ENCODE data around the gene MAD1L1.
"Not testable (repeated sequence)": the region's sequence is repeated elsewhere in the genome, so short reads cannot be mapped to it uniquely, and the experiment has no call there.

MAD1L1 gene

DNA sequence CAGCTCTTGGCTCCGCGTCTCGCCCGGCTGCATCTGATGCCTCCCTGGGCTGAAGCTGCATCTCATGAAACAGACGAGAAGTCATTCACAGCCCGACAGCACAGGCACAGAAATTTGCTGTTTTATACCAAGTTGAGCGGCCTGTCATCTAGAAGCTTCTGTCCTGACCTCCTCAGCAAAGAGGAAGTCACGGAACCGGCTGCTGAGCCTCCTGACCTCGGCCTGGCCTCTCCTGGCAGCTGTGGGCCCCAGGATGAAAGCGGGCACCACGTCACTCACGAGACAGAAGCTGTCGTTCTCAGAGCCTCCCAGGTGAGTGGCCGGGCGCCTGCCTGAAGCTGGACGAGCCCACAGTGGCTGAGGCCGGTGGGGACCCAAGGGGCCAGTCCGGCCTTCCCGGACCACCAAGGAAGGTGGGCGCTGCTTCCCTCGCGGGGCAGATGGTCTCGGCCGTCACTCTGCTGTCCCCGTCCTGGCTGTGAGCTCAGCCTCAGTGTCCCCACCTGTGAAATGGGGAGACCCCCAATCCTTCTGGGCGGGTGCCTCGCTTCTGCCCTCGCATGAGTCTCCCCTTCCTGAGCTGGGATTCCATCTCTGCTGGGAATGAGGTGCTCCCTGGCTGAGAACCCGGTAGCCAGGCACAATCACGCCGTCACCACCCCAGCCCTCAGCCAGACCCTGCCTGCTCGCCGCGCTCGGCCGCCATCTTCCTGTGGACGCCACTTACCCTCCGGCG lies 391.3 kb downstream of the MAD1L1 start:
- DNase-seq (ENCODE audit: low spot score): not testable (repeated sequence)

DNA sequence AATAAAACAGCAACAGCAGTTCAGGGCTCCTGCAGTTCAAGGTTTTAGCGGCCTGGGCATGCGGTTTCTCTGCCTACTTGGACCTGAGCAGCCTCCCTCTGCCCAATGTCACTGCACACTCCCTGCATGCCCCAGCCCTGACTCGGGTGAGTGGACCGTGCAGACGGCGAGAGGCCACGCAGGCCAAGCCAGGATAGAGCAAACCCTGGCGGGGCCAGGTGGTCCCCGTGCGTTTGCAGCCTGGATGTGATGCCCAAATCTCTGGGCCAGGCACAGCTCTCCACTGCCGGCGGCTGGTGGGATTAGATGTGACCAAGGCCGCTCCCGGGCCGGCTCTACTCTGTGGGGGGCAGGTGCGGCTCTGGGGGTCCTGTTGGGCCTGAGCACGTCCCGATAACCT lies 392.0 kb downstream of the MAD1L1 start:
- DNase-seq (ENCODE audit: low spot score): not testable (repeated sequence)

DNA sequence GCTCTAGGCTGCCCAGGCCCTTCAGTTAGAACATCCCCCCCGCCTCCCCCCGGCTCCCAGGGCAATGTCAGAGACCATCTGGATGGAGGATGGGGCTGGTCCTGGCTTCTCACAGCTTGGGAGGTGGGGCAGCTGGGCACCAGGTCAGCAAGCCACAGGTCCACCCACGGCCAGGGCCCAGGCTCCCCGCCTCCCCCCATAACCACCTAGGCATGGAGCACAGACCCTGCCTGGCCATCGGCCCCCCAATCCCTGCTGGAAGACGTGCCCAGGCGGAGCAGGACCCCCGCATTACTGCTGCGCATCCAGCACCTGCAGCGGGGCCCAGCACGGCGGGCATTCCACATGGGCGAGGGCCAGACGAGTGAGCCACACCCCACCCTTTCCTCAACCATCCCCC lies 393.0 kb downstream of the MAD1L1 start:
- no peak for DNase-seq (ENCODE audit: low spot score)

DNA sequence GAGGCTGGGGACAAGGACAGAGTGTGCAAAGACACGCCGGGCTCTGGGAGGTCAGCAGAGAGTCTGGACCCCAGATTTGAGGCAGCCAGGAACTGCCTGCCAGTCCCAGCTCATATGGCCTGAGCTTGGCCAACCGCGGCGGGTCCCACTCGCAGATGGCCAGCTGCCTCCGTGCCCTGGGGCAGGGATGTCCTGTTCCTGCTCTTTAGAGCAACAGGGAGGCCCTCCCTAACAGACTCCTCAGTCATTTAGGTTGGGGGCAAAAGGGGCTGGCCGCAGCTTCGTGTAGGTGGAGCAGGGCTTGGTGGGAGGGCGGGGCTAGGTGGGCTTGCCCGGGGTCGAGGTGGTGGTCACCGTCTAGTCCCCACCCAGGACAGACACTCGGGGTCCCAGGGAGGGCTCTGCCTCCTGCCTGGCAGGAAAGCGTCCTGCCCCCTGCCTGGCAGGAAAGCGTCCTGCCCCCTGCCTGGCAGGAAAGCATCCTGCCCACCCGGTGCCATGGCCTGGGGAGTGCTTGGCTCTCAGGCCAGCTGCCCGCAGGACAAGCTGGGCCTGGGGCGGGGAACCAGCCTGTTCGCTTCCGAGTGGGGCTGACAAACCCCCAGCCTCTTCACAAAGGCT lies 393.7 kb downstream of the MAD1L1 start:
- DNase-seq (ENCODE audit: low spot score): not testable (repeated sequence)

DNA sequence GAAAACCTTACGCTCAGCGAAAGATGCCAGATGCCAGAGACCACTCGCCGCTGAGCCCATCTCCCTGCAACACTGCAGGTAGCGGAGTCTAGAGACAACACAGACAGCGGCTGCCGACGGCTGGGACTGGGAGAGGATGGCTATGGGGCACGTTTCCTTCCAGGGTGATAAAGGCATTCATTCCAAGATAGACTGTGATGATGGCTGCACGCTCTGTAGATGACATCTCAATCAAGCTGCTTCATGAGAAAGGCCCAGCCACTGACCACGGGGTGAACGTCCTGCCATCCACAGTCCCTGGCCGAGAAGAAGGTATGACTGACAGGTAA lies 394.2 kb downstream of the MAD1L1 start:
- not testable (repeated sequence) for DNase-seq (ENCODE audit: low spot score)

DNA sequence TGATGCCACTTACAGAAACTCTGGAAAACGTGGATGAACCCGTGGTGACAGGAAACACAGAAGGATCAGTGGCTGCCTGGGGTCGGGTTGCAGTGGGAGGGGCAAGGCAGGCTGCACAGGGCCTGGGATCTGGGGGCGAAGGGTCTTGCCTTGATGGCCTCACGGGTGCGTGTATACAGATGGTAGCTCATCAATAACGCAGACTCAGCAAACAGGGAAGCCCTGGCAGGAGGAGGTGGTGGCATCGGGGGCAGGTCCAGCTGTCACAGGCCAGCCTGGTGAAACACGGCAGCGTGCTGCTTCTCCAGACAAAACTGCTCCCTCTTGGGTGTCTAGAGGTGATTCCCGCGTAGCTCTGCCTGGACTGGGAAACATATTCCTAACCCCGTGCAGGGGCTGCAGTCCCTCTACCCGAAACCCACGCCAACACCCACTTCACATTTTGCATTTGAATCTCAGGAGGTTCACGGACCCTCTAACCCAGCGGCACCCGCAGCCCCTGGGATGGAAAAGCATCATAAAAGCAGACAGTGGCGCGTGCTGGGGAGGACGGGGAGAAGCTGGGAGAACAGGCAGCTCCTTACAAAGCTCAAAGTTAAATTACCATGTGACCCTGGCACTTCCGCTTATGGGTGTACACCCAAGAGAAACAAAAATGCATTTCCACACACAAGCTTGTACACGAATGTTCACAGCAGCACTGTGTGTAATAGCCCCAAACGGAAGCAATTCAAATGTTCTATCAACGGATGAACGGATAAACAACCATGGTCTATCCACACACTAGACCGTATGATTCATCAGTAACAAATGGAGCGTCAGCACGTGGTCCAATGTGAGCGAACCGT lies 394.8 kb downstream of the MAD1L1 start:
- DNase-seq (ENCODE audit: low spot score): not testable (repeated sequence)

DNA sequence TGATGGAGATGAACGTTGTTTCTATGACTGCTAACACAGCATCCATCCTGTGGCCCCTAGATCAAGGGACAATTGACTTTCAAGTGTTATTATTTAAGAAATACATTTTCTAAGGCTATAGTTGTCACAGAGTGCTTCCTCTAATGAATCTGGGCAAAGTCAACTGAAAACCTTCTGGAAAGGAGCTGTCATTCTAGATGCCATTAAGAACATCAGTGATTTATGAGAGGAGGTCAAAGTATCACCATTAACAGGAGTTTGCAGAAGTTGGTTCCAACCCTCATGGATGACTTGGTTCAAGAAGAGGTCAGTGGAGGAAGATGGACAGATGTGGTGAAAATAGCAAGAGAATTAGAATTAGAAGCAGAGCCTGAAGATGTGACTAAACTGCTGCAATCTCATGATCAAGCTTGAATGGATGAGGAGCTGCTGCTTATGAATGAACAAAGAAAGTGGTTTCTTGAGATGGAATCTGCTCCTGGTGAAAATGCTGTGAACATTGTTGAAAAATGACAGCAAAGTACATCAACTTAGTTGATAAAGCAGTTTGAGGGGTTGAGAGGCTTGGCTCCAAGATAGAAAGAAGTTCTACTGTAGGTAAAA lies 400.7 kb downstream of the MAD1L1 start:
- DNase-seq (ENCODE audit: low spot score): not testable (repeated sequence)

DNA sequence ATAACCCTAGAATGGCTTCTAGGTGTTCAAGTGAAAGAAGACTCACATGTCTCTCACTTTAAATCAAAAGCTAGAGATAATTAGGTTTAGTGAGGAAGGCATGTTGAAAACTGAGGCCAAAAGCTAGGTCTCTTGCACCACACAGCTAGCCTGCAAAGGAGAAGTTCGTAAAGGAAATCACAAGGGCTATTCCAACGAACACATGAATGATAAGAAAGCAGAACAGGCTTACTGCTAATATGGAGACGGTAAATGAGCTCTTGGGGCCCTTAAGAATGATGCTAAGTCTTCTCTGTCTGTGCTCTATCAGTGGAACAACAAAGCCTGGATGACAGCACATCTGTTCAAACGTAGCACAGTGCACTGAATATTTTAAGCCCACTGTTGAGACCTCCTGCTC lies 401.3 kb downstream of the MAD1L1 start:
- not testable (repeated sequence) for DNase-seq (ENCODE audit: low spot score)

DNA sequence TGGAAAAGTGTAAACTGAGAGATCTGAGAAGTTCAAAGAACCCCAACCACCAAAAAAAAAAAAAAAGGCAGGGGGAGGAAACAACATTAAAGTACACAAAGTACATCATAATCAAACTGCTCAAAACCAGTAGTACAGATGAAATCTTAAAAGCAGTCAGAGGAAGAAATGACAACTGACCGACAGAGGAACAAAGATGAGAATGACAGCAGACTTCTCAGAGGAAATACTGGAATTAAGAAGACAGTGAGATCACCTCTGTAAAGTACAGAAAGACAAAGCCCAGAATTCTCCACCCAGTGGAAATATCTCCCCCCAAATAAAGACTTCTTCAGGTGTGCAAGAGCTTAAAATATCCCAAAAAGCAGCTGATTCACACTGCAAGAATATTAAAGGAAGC lies 403.1 kb downstream of the MAD1L1 start:
- DNase-seq (ENCODE audit: low spot score): not testable (repeated sequence)

DNA sequence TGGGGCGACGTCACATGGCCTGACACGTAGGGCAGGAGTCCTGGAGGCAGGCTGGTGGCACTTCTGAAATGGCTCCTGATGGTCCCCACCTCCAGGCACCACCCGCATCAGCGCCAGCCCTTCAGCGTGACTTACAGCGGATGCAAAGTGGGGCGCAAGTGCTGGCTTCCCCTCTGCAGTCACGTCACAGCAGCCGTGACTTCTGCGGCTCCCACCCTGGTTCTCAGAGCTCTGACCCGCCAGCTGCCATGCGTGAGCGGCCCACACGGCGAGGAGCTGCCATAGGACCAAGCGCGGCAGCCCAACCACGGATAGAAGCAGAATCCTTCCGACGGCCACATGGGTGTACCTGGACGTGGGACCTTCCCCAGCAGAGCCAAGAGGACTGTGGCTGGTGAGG lies 403.6 kb downstream of the MAD1L1 start:
- no peak for DNase-seq (ENCODE audit: low spot score)

DNA sequence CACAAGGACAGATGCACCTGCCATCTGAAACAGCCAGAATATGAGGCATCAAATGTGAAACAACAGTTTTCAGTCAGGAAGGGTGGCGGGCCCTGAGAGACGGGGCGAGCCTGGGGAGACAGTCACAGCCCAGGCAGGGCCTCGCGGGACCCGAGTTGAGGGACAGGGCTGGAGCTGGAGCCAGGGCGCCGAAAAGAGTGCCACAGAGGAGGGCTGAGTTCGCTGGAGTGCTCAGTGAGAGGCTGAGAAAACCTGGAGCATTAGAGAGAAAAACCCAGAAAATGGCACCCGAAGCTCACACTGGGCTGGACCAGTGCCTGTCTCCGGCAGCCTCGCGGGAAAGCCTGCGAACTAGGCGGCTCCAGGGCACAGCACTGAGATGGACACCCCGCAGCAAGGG lies 404.6 kb downstream of the MAD1L1 start:
- not testable (repeated sequence) for DNase-seq (ENCODE audit: low spot score)

DNA sequence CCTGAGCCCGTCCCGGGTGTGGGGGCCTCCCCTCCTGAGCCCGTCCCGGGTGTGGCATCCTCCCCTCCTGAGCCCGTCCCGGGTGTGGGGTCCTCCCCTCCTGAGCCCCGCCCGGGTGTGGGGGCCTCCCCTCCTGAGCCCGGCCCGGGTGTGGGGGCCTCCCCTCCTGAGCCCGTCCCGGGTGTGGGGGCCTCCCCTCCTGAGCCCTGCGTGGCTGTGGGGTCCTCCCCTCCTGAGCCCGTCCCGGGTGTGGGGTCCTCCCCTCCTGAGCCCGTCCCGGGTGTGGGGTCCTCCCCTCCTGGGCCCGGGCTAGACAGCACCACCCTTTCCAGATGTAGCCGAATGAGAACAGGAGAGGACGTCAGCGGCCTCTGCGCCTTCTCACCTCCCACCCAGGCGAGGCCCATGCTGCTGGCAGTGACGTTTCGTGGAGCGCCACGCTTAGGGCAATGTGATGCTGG lies 405.2 kb downstream of the MAD1L1 start:
- DNase-seq (ENCODE audit: low spot score): not testable (repeated sequence)

DNA sequence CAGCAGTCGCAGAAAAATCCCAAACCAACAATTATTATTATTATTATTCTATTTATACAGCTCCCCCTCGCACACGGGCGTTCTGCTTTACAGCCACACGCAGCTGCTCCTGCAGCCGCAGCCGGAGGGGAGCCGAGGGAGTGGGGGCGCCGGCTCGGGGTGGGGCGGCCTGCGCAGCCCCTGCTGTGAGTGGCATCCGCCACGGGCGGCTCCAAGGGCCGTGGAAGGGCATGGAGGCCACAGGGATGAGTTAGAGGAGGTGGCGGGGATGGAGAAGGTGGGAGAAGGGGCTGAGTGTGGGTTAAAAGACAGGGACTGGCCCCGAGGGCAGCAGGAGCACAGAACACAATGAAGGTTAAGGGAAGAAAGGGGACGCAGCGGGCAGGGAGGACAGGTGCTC lies 405.8 kb downstream of the MAD1L1 start:
- DNase-seq (ENCODE audit: low spot score): not testable (repeated sequence)

DNA sequence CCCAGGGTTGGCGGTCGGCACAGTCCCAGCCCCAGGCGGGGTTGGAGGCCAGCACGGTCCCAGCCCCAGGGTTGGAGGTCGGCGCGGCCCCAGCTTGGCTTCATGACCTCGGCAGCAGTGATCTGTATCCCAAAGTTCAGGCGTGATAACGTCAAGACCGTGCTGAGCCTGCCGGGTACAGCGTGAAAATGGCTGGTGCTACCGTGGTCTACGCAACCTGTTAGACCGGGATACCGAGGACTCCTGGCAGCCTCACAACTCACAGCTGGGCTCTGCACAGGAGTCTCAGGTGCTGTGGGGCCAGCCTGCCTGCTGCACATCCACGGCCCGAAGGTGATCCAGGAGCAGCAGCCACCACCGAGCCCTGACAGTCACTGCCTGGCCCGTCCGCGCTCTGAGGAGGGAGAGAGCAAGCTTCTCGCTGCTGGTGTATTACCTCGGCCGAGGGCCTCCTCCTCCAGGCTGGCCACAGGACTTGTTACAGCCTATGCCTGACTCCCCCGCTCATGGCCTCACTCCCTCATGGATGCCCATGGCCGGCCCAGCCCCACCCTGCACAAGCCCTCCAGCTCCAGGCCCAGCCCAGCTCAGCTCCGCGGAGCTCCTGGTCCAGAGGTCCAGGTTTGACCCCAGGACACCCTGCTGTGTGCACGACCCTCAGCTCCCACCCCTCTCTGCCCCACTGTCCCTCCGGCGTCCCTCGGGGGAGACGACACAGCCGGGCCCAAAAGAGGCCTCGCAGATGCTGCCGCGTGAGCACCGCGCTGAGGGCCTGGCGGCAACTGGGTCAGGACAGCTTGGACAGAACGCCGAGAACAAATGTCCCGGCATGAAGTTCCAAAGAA lies 406.6 kb downstream of the MAD1L1 start:
- no peak for DNase-seq (ENCODE audit: low spot score)

DNA sequence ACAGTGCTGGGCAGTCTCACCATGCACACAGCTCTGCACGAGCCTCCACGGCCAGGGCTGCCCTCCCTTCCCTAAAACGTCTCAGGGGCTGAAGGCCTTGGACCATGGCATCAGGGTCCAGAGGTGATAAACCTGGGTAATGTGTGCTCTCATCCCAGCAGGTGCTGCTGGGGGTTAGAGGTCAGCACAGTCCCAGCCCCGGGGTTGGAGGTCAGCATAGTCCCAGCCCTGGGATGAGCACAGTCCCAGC lies 407.2 kb downstream of the MAD1L1 start:
- DNase-seq (ENCODE audit: low spot score): not testable (repeated sequence)

DNA sequence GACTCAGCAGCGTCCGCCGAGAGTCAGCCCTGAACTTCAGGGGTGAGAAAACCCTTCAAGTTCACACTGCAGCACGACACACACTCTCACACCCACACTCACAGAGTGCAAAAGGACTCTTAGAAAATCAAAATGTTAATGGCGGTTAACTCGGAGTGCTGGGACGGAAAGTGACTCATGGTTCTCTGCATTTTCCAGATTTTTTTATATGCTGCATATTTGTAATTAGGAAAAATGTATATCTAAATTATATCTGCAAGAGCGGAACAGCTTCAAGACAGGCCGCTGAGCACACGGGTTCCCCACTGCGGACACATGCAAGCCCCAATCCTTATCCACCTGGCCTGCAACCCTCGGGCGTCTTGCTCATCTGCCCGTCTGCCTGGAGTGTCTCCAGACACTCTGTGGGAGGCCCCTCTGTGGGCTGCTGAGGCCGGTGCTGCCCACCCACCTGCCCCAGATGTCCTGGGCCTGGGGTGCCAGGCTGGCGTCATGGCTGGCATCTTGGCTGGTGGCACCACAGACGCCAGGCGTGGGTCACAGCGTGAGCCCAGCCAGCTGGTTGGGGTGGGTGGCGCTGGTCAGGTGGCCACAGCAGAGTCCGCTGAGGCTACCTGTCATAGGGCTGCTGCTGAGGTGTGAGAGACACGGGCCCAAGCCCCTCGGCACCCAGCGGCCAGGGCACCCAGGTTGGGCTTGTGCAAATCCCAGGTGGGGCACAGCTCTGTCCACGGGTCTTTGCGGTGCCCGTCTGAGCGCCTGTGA lies 407.7 kb downstream of the MAD1L1 start:
- not testable (repeated sequence) for DNase-seq (ENCODE audit: low spot score)

DNA sequence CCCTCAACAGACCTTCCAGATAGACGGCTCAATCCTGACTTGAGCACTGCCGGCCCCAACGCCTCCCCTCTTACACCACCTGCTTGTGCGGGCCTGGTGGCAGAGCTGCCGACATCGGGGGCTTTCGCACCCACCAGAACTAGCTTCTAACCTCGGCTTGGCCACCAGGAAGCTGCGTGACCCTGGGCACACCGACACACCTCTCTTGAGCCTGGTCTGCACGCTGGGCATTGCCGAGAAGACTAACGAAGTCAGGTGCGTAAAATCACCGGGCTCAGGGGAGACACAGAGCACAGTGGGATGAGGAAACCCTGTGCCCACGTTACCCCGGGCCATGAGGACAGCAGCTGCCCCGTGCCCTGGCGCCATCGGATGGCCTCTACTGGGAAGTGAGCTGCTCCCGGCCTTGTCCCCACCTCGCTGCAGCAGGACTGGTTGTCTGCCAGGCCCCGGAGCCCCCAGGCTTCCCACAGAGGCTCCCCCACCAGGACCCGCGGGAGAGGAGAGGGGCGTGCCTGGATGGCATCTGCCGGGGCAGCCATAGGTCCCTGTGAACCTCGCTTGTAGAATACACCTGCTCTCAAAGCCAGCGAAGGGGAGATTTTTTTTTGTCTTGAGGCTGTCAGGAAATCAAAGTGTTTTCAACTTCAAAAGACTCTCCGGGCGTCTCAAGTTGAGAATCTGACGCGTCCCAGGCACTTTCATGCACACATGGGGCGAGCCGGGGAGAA lies 408.4 kb downstream of the MAD1L1 start:
- not testable (repeated sequence) for DNase-seq (ENCODE audit: low spot score)

DNA sequence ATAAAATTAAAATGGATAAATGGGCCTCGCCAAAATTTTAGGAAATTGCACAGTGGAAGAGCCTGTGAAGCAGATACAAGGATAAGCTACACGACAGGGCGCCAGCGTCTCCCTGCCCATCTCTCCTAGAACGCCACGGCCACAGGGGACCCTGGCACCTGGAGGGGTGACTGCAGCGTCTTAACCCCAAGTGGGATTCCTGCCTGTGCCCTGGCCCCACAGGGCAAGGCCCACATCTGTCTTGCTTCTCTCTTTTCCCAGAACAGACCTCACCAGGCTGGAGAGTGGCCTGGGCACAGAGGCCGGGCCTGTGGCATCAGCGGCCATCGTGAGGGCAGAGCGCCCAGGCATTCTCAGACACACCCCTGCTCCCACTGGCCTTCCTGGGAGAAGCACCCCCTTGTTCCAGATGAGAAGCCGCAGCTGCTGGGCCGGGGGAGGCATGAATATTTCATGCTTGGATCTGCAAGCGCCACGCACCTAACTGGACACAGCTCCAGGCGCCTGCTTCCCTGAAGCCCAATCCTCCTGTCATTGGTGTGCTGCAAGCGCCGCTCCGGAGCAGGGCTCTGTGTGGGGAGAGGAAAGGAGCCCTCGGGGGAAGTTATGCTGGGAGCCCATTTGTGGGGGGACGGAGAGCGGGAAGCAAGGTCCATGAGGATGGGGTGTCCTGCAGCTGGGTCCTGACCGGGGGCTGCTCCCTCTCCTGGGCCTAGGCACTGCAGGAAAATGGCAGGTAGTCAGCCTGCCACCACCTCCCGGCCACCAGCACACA lies 409.2 kb downstream of the MAD1L1 start:
- no peak for DNase-seq (ENCODE audit: low spot score)

DNA sequence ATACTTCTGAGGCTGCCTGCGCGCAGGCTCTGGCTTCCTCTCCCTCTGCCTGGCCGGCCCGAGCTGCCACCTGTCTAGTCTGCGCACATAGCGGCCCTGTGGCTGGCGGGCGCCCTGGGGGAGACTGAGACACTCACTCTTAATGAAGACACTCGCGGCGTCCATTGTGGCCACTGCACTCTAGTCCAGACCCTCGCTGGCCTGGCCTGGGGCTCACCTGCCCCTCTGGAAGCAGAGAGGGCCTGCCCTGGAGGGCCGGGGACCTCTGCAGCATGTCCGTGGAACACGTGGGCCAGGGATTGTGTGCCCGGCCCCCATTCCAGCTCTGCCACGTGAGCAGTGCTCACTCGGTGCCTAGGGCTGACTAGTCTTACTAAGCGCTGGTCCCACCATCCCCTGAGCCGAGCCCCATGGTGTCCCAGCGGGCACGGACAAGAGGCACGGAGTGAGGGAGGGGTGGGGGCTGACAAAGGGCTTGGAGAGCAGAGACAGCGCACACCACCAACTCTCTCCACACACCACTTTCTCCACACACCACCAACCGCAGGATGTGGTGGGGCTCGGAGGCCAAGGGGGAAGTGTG lies 413.4 kb downstream of the MAD1L1 start:
- DNase-seq (ENCODE audit: low spot score): no peak
